HepG2 (cell line): Measurements from ENCODE around the gene CAPN11. TPM values are rescaled to one million over a fixed set of nuclear protein-coding genes. Genes with fewer than 3 reads are reported as not detected.

Source experiments
- ARID2 ChIP-seq: sonication (generic); formaldehyde crosslinking; IDR thresholded peaks from 2 replicates; pipeline ENCODE4 v1.8.1; 2022; ENCODE audit warnings: mild to moderate bottlenecking, missing genetic modification reagents, borderline replicate concordance
- GPBP1L1 ChIP-seq: sonication (generic); formaldehyde crosslinking; IDR thresholded peaks from 2 replicates; pipeline ENCODE4 v1.5.0; 2020; ENCODE audit warnings: mild to moderate bottlenecking, missing genetic modification reagents
- GRHL1 ChIP-seq: sonication (generic); formaldehyde crosslinking; conservative IDR thresholded peaks from 2 replicates; pipeline ENCODE4 v1.8.0; 2022; ENCODE audit warnings: missing genetic modification reagents
- JARID2 ChIP-seq: sonication (generic); formaldehyde crosslinking; IDR thresholded peaks from 2 replicates; pipeline ENCODE4 v1.8.1; 2023; ENCODE audit warnings: missing genetic modification reagents, inconsistent platforms; ENCODE audit not compliant: insufficient replicate concordance
- MEIS2 ChIP-seq: sonication (generic); formaldehyde crosslinking; IDR thresholded peaks from 2 replicates; pipeline ENCODE4 v1.9.0; 2021; ENCODE audit warnings: mild to moderate bottlenecking, missing genetic modification reagents
- MTA1 ChIP-seq: sonication (generic); formaldehyde crosslinking; IDR thresholded peaks from 2 replicates; pipeline ENCODE4 v1.4.0; 2020; ENCODE audit warnings: missing genetic modification reagents, mild to moderate bottlenecking, borderline replicate concordance
- NCOA1 ChIP-seq: sonication (generic); formaldehyde crosslinking; IDR thresholded peaks from 2 replicates; pipeline ENCODE4 v1.9.0; 2021; ENCODE audit warnings: missing genetic modification reagents
- THAP8 ChIP-seq: sonication (generic); formaldehyde crosslinking; IDR thresholded peaks from 2 replicates; pipeline ENCODE4 v1.5.1; 2020; ENCODE audit warnings: missing genetic modification reagents, mild to moderate bottlenecking, borderline replicate concordance
- TOPORS ChIP-seq: sonication (generic); formaldehyde crosslinking; IDR thresholded peaks from 2 replicates; pipeline ENCODE4 v1.8.0; 2023; ENCODE audit warnings: mild to moderate bottlenecking, missing genetic modification reagents
- ZBTB33 ChIP-seq: sonication (generic); formaldehyde crosslinking; IDR thresholded peaks from 2 replicates; pipeline ENCODE4 v1.4.0; 2020; ENCODE audit warnings: missing genetic modification reagents
- ZNF101 ChIP-seq: sonication (generic); formaldehyde crosslinking; IDR thresholded peaks from 2 replicates; pipeline ENCODE4 v1.4.0; 2020; ENCODE audit warnings: mild to moderate bottlenecking, low read depth, missing genetic modification reagents, borderline replicate concordance
- ZNF143 ChIP-seq: sonication (generic); formaldehyde crosslinking; IDR thresholded peaks from 2 replicates; pipeline ENCODE4 v1.4.0; 2020; ENCODE audit warnings: missing genetic modification reagents
- ZNF17 ChIP-seq: sonication (generic); formaldehyde crosslinking; IDR thresholded peaks from 2 replicates; pipeline ENCODE4 v1.5.0; 2020; ENCODE audit warnings: mild to moderate bottlenecking, missing genetic modification reagents
- ZNF276 ChIP-seq: sonication (generic); formaldehyde crosslinking; IDR thresholded peaks from 2 replicates; pipeline ENCODE4 v1.4.0; 2020; ENCODE audit warnings: mild to moderate bottlenecking, low read depth, missing genetic modification reagents
- ZNF547 ChIP-seq: sonication (generic); formaldehyde crosslinking; IDR thresholded peaks from 2 replicates; pipeline ENCODE4 v1.5.1; 2020; ENCODE audit warnings: mild to moderate bottlenecking, missing genetic modification reagents
- ZNF552 ChIP-seq: sonication (generic); formaldehyde crosslinking; IDR thresholded peaks from 2 replicates; pipeline ENCODE4 v1.9.0; 2022; ENCODE audit warnings: missing genetic modification reagents, mild to moderate bottlenecking, borderline replicate concordance
- ZNF75D ChIP-seq: sonication (generic); formaldehyde crosslinking; IDR thresholded peaks from 2 replicates; pipeline ENCODE4 v1.8.1; 2023; ENCODE audit warnings: missing genetic modification reagents, mild to moderate bottlenecking, borderline replicate concordance
- ZNF768 ChIP-seq: sonication (generic); formaldehyde crosslinking; IDR thresholded peaks from 2 replicates; pipeline ENCODE4 v1.4.0; 2020; ENCODE audit warnings: missing genetic modification reagents
- ZNF850 ChIP-seq: sonication (generic); formaldehyde crosslinking; conservative IDR thresholded peaks from 2 replicates; pipeline ENCODE4 v1.9.0; 2021; ENCODE audit warnings: mild to moderate bottlenecking, missing genetic modification reagents
- polyA plus RNA-seq, 8 experiments: library from polyadenylated mRNA; depleted of rRNA in 3 of 8; stranded (reverse) in 7 of 8; unstranded in 1 of 8; fragments of >200 nt; fragmentation: Illumina TruSeq in 4 of 8; extraction: Trizol in 4 of 8; gene quantifications; 2 replicates each; pipeline versions ENCODE4 v1.2.1 to v1.2.3, GENCODE V29; 2011 to 2016; ENCODE audit warnings: low read depth in 4 of 8, missing spikeins in 1 of 8, mixed read lengths in 1 of 8; ENCODE audit not compliant: insufficient read depth in 1 of 8
- total RNA-seq, 5 experiments: library from RNA; depleted of rRNA; stranded (reverse); fragments of >200 nt; fragmentation: Illumina TruSeq; extraction: Trizol; gene quantifications; 2 replicates each; pipeline ENCODE4 v1.2.3, GENCODE V29; 2016; ENCODE audit warnings: low read depth in 1 of 5
- TF ChIP-seq, protein P1 (sequence below): IDR thresholded peaks from 2 replicates; pipeline ENCODE4 v1.6.1; 2016; ENCODE audit warnings: mild to moderate bottlenecking

Gene CAPN11
- total and polyA plus RNA-seq, 2 of the 13 experiments (the other 11 are each of a cell fraction or from before 2014, with no cell fraction given): 0.07 to 0.11 TPM

DNA sequence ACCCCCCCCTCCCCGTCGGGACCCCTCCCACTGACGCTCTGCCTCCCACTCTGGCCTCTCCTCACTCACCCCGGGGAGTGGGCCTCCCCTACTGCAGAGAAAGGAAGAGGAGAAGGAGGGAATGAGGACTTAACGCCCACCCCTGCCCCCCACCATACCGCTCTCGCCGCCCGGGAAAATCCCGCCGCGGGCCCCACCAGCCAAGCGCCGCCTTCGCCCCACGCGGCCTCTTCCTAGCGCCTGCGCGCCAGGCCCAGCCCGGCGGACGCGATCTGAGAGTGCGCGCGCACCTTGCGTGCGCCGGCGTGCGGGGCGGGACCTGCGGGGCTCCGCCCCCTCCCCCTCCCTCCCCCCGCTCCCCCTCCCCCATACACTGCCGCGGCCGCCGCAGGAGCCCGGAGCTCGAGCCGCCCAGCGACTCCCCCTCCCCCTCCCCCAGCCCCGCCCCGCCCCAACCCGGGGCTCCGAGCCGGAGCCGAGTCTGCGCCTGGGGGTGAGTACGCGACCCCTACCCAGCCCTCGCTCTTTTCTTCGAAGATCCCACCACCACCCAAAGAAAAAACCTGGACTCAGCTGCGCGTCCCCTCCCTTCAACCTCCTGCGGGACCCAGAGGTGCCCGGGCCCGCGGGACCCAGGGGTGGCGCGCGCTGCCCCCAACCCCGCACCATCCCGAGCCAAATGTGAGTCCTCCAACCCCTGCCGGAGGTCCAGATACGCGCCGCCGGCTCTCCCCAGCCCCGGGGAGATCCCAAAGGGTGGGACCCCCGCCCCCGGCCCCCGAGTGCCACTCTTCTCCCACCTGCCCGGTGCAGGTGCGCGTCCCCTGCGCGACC, 31.2 kb upstream of the CAPN11 start, which contains the start of the genes MRPL14 and TMEM63B (continued):
- TF ChIP-seq ZNF101 (CRISPR knock-in tag) (no peak), MEIS2 (CRISPR knock-in tag) (no peak), ZBTB33 (CRISPR knock-in tag) (no peak), MTA1 (no peak), ZNF75D (CRISPR knock-in tag) (no peak), JARID2 (CRISPR knock-in tag) (no peak), ZNF17 (CRISPR knock-in tag) (no peak), GPBP1L1 (no peak), ZNF547 (CRISPR knock-in tag) (peak; percentile 75), THAP8 (CRISPR knock-in tag) (no peak), GRHL1 (CRISPR knock-in tag) (no peak), ARID2 (no peak), ZNF276 (no peak), ZNF850 (CRISPR knock-in tag) (no peak), ZNF143 (CRISPR knock-in tag) (0 out of 2 replicates have a peak, but pooled peaks have one; percentile 26), ZNF552 (CRISPR knock-in tag) (no peak), ZNF768 (CRISPR knock-in tag) (no peak), TOPORS (CRISPR knock-in tag) (0 out of 2 replicates have a peak, but pooled peaks have one; percentile 6), NCOA1 (CRISPR knock-in tag) (no peak)
- TF ChIP-seq, protein P1, sequence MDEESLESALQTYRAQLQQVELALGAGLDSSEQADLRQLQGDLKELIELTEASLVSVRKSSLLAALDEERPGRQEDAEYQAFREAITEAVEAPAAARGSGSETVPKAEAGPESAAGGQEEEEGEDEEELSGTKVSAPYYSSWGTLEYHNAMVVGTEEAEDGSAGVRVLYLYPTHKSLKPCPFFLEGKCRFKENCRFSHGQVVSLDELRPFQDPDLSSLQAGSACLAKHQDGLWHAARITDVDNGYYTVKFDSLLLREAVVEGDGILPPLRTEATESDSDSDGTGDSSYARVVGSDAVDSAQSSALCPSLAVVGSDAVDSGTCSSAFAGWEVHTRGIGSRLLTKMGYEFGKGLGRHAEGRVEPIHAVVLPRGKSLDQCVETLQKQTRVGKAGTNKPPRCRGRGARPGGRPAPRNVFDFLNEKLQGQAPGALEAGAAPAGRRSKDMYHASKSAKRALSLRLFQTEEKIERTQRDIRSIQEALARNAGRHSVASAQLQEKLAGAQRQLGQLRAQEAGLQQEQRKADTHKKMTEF (CRISPR knock-in tag): peak; percentile 44; the same call in 1 of the 2 replicates
